Measurements from ENCODE around the gene CDC42EP2.

The CDC42EP2 gene

DNA sequence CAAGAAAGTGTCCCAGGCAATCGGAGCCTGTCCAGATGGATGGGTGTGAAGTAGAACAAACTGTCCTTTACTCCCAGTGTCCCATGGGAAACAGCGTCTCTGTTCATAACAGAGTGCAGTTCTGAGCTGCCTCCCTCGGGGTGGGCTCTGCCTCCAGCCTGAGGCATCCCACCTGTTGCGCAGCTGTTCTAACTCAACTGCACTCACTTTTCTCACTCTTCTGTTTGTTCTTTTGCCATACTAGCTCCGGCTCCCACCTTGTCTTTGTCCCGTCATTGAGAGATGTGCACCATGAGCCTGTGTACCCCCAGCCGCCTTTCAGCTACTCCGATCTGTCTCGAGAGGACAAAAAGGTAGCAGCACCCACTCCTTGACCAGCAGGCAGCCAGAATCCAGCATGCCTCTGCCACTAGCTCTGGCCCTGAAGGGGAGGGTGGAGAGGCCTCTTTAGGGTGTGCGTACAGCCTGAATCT lies 20.7 kb upstream of the CDC42EP2 start:
- Histone ChIP-seq H3K36me3 (peaks cover 44% of the 10 kb centered on the region), H3K4me3 (ENCODE audit: low read depth in 1 of 2, low read length in 1 of 2) (no peak overlapping the region)
- TF ChIP-seq, protein P1, sequence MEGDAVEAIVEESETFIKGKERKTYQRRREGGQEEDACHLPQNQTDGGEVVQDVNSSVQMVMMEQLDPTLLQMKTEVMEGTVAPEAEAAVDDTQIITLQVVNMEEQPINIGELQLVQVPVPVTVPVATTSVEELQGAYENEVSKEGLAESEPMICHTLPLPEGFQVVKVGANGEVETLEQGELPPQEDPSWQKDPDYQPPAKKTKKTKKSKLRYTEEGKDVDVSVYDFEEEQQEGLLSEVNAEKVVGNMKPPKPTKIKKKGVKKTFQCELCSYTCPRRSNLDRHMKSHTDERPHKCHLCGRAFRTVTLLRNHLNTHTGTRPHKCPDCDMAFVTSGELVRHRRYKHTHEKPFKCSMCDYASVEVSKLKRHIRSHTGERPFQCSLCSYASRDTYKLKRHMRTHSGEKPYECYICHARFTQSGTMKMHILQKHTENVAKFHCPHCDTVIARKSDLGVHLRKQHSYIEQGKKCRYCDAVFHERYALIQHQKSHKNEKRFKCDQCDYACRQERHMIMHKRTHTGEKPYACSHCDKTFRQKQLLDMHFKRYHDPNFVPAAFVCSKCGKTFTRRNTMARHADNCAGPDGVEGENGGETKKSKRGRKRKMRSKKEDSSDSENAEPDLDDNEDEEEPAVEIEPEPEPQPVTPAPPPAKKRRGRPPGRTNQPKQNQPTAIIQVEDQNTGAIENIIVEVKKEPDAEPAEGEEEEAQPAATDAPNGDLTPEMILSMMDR (IDR thresholded peaks at IDR 0.05), result no peak

DNA sequence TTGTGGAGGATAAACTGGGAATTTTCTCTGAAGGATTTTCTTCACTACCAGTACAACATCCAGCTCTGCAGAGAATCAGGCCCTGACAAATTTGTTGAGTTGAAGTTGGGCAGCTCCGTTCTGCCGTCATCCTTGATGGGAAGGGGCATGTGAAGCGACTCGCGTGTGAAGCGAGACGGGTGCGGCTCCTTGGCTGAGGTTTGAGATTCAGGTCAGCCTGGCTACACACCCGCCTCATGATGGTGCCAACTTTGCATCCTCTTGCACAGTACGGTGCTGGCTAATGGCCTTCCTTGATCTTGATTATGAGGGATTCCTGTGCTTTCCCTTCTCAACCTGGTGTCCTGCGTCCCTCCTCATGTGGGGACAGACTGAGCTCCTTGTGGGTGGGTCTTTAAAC lies 19.7 kb upstream of the CDC42EP2 start:
- H3K36me3 ChIP-seq, result peaks cover 47% of the 10 kb centered on the region
- no peaks in the 10 kb centered on the region for H3K27me3 ChIP-seq
- peaks cover 34% of the 10 kb centered on the region in 2 experiments for H3K4me1 ChIP-seq (ENCODE audit: control insufficient read depth in 1 of 2, insufficient read depth in 1 of 2, low read depth in 1 of 2, low read length in 1 of 2)
- no peak overlapping the region for H3K27ac ChIP-seq
- H3K9me3 ChIP-seq, result no peaks in the 10 kb centered on the region
- TF ChIP-seq, protein P1 (IDR thresholded peaks at IDR 0.05), result no peak
- no peak overlapping the region for H3K4me3 ChIP-seq (ENCODE audit: low read depth in 1 of 2, low read length in 1 of 2)

More for the DNA sequence above, 20.7 kb upstream of the CDC42EP2 start:
- Histone ChIP-seq H3K9me3 (no peaks in the 10 kb centered on the region), H3K27me3 (no peaks in the 10 kb centered on the region), H3K27ac (peak overlapping the region; percentile 95), H3K4me1 (ENCODE audit: control insufficient read depth in 1 of 2, insufficient read depth in 1 of 2, low read depth in 1 of 2, low read length in 1 of 2) (peaks cover 44 to 45% of the 10 kb centered on the region in 2 experiments)

DNA sequence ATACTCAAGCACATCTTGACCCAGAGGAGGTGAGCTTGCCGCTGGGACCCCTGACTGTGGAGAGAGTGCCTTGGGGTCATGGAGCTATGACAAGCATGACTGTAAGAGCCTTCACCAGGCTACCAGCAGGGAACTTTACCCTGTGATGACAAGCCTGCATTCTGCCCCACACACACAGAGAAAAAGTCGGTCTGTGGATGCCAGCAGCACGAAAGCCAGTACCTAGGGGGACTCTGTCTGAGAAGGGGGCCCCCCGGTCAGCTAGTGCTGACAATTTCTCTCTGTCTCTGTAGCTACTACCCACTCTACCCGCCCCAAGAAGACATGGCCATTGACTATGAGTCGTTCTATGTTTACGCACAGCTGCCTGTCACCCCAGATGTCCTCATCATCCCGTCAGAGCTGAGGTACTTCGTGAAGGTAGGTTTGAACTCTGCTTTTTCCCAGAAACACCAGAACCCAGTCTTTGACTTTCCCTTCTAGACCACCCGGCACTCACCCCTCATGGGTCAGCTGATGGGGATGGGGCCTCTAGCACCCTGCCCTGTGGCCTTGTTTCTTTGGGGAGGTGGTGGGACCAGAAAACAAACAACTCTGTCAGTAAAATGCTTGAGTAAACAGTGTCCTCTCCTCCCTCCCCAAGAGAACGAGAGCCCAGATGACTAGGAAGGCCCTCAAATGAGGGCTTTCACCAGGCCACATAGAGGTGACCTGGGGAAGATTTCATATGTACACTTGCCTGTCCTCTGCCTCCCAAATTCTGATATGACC lies 18.9 kb upstream of the CDC42EP2 start:
- Histone ChIP-seq H3K4me3 (ENCODE audit: low read depth in 1 of 2, low read length in 1 of 2) (no peak overlapping the region), H3K27ac (no peak overlapping the region), H3K4me1 (ENCODE audit: control insufficient read depth in 1 of 2, insufficient read depth in 1 of 2, low read depth in 1 of 2, low read length in 1 of 2) (peaks cover 26 to 27% of the 10 kb centered on the region in 2 experiments), H3K27me3 (no peaks in the 10 kb centered on the region), H3K36me3 (peaks cover 47% of the 10 kb centered on the region), H3K9me3 (no peaks in the 10 kb centered on the region)
- TF ChIP-seq, protein P1 (IDR thresholded peaks at IDR 0.05), result no peak

DNA sequence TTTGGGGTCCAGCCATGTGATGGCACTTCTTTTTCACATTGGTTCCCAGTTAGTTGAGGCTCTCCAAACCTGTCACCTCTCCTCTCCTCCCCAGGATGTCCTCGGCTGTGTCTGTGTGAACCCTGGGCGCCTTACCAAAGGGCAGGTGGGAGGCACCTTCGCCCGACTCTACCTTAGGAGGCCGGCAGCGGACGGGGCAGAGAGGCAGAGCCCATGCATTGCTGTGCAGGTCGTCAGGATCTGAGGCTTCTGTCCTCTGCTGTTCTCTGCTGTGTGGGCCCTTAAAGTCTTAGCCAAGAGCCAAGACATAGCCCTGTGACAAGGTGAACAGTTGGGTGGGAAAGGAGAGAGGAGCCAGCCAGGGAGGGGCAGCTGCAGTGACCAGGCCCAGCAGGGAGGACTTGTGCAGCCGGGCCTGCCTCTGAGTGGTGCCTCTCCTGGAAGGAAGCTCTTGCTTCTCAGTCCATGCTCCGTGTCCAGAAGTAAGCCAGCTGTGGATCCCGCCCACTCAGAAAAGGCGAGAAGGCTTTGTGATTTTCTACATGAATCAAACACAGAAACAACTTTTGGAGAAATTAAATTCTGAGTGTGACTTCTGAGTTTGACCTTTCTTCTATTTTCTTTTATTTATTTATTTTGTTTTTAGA lies 17.5 kb upstream of the CDC42EP2 start:
- Histone ChIP-seq H3K27me3 (no peaks in the 10 kb centered on the region), H3K9me3 (no peaks in the 10 kb centered on the region), H3K4me1 (ENCODE audit: control insufficient read depth in 1 of 2, insufficient read depth in 1 of 2, low read depth in 1 of 2, low read length in 1 of 2) (peaks cover 12 to 13% of the 10 kb centered on the region in 2 experiments), H3K27ac (no peak overlapping the region), H3K36me3 (peaks cover 47% of the 10 kb centered on the region), H3K4me3 (ENCODE audit: low read depth in 1 of 2, low read length in 1 of 2) (no peak overlapping the region)
- TF ChIP-seq, protein P1 (IDR thresholded peaks at IDR 0.05), result no peak

DNA sequence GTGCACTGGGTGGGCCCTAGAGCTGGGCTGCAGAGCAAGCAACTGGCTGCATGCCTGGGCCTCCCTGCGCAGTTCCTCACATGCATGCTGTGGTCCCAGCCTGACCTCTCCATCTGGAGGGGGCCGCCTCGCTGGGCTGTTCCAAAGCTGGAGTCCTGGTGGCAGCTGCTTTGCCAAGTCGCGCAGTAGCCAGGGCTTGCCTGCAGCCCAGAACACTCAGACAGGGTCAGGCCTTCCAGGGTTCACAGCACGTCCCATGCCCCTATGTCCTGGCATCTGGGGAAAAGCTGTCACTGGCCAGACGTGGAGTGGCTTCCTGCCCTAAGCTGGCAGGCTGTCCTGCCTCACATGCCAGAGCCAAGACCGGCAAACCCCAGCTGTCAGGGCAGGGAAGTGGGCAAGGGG lies 16.5 kb upstream of the CDC42EP2 start:
- H3K27me3 ChIP-seq, result no peaks in the 10 kb centered on the region
- peaks cover 47% of the 10 kb centered on the region for H3K36me3 ChIP-seq
- no peaks in the 10 kb centered on the region for H3K9me3 ChIP-seq
- no peak overlapping the region for H3K27ac ChIP-seq
- TF ChIP-seq, protein P1 (IDR thresholded peaks at IDR 0.05), result no peak
- peaks cover 2 to 3% of the 10 kb centered on the region in 2 experiments for H3K4me1 ChIP-seq (ENCODE audit: control insufficient read depth in 1 of 2, insufficient read depth in 1 of 2, low read depth in 1 of 2, low read length in 1 of 2)
- no peak overlapping the region for H3K4me3 ChIP-seq (ENCODE audit: low read depth in 1 of 2, low read length in 1 of 2)

Data from neutrophil (primary cell).